Measurements from ENCODE around the gene COMMD3.
A peak's percentile ranks its signal among the peaks of the same experiment; 100 is the strongest.
"Not testable (repeated sequence)": the region's sequence is repeated elsewhere in the genome, so short reads cannot be mapped to it uniquely, and the experiment has no call there.

Gene COMMD3

DNA sequence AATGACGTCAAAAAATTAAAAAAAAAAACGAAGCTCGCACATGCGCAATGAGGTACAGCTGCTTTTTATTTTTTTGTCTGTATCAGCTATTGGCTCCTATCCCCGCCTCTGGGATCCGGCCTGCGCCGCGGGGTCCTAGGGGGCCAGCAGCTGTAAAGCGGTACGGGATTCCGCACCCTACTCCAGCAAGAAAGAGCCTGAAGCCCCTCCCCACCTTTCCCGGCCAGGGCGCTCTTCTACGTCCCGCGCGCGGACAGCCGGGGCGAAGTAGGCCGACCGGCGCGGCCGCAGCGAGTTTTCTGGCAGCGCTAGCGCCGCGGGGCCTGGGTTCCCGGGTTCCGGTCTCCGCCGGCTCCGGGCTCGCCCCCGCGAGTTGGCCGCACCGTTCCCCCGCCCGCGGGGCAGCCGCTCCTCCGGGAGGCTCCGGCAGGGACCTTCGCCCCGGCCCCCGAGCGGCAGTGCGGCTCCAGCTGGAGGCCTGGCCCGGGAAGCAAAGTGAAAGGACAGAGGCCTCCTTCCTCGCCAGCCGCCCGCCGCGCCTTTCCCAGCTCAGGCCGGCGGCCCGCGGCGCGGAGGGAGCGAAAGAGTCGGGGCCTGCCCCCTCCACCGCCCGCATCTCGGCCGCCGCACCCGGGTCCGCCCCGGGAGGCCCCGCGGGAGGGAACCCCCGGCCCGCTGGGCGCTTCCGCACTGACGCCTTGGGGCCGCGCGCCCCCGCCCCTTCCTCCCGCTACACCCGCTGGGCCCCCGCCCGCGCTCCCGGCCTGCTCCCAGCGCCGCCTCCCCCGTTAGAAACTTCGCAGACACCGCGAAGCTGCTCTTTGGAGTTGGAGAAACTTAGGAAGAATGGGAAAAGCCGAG is 24.4 kb downstream of the COMMD3 start:
- DNase-seq = peak; percentile 55

DNA sequence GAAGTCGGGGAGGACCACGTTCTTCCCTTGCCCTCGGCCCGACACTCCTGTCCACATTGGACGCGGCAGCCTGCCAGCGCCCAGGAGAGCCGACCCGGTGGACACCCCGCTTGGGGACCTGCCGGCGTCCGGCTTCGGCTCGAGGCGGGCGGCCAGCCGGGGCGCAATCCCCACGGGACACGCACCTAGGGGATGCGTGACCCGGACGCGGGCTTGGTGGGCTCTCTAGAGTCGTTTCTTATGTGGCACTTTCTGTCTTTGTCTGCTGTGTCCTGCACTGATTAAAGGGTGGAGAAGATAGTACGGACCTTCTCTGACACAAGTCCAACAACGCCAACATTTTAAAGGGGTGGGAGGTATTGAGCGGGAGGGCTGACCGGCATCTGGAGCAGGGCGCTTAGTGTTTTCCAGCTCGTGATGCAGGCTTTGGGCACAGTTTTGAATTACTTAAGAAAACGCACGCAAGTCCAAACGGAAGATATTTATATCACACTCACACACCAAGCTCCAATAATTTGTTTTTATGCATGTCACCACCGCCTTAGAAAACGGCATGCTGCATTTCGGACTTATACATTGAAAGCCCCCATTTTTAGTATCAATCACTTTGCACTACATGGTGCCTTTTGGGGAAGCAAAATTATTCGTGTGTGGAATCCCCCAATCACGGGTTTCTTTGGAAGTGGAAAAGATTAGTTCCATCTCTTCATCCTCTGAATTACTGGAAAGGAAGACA is 25.2 kb downstream of the COMMD3 start:
- DNase-seq = no peak

DNA sequence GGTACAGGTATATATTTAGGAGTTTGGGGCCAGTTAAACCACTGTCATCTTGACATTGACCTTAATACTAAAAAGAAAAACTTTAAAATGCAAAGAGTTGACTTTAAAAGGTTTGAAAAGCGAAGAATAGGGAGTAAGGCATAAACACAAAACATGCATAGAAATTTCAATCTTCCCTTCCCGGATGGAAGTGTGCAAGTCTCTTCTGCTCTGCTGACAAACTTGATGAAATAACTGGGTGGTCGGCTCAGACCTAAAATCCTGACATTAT is 25.7 kb downstream of the COMMD3 start:
- no peak for DNase-seq

DNA sequence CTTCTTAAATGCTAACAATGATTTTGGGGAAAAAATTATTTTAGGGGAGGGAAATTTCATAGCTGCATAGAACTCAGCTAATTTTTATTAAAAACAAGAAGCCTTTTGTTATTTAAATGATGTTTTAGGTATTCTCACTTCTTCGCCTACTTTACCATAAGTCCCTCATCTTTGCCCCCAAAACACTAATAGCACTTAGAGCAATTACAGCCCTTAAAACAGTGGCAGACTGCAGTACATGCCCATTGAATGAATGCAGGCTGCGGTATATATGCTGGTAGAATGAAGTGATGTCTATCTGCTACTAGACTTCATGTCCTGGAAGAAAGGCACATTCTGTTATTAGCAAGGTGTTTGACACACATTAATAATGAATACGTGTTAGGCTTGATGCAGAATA is 26.2 kb downstream of the COMMD3 start:
- DNase-seq = no peak

DNA sequence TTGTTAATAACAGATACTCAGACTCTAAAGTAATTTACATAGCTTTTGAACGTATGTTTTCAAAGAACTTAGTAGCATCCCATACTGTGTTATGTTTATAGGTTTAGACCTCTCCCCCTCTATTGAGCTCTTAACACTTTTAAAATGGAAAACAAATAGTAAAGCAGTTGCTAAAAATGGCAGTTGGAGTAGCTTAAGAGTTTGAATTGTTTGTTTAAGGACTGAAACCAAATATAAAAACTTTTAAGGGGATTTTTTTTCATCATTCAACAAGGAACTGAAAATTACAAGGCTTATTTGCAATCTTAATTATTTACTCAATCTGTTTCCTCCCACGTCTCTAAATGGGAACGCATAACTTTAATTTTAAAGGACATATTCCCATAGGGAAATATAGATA is 27.5 kb downstream of the COMMD3 start:
- no peak for DNase-seq

DNA sequence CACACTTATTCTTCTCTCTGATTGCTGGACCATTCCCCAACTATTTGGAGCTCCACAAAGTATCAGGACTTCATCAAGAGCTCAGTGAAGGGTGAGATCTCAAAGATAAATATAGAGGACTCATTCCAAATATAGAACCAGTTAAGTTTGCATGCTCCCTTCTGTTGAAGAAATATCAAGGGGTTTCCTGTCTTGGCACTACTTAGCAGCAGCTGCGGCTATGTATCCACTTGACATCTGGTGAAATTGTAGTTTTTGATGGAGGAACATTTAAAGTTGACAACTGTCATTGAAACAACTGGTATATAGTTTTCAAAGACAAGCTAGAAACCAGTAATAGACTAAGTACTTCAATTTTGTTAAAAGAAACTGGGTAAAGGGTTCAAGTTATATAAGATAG is 28.1 kb downstream of the COMMD3 start:
- no peak for DNase-seq

DNA sequence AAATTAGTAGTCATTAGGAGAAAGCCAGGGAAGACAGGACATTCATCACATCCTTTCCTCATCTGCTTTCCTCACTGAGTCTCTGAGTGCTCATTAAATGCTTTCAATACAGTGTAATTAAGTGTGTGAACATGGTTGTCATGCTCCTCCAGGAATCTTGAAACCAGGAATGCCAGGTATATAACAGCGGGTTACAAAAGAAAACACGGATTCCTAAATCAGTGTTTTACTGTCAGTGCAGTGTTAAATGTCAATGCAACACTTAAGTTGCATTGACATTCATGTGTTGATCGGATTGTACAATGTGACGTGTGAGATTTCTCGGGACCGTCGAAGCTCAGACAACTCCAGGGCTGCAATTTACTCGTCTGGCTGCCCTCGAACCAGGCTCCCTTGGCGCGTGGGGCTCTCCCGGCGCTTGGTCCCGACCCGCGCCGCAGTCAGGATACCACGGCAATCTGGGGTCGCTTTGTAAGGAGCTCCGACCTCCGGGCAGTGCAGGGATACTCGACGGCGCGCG is 28.7 kb downstream of the COMMD3 start:
- DNase-seq = no peak

DNA sequence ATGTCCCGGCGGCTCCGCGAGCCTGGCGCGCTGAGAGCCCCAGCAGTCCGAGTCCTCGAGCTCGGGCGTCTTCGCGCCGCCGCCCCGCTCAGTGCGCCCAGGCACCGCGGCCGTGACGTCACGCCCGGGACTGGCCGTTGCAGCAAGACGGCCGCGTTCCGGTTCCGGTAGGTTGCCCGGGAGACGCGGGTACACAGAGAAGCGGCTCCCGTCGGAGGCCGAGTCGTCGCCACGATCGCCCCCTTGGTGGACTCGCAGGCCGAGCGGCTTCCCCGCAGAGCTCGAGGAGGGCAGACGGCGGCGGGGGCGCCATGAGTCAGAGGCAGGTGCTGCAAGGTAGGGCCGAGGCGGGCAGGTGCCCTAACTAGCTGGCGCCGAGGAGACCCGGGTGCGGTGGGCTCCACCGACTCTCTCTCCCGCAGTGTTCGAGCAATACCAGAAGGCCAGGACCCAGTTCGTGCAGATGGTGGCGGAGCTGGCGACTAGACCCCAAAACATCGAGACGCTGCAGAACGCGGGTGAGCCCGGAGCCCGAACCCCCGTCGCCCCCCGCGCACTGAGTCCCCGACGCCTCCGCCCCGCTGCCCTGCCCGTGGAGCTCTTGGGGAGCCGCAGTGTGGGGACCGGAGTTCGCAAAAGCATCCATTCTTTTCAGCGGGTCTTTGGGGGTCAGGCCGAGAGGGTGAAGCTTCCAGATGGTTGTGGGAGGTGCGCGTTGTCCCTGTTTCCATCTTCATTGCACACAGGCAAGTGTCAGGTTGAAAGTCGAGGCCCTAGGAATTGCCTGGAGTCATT is 29.3 kb downstream of the COMMD3 start, which contains the start of gene SPAG6:
SPAG6 (plus strand) TSS at position 196 of the 795 bp plus-strand sequence; CDS start at position 312, 116 bp downstream.
- DNase-seq = peak; percentile 34

DNA sequence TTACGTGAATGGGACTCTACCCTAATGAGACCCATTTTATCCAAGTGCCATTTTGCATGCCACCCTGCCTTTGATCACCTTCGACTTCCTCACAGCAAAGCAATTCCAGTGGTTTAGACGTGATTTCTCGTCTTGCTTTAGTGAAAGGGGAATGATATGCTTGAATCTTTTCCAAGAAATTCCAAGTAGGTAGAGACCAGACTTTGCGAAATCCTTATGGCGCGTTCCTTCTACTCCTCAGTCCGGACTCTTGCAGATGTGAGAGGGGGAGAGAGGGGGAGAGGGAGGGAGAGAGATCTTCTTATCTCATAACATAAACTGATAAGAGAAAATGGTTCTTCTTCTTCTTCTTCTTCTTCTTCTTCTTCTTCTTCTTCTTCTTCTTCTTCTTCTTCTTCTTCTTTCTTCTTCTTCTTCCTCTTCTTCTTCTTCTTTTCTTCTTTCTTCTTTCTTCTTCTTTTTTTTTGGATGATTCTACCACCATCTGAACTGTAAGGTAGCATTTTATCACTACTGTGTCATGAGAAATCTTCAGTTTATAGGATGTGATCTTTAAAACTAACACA is 30.0 kb downstream of the COMMD3 start:
- DNase-seq = no peak

DNA sequence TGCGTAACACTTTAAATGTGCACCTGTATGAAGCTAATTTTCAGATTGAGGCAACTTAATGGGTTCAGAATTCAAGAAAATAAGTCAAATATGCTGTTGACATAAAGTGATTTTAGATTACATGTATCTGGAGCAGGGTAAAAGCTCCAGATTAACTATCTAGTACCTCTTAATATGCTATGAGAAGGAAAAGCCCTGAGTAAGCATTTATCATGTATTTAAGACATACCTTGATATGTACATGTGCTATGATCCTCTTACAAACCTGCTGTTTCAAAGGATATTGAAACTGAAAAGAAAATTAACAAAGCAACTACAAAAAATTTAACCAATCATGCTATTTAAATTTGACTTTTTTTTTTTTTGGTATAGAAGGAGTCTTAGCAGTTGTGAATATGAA is 33.6 kb downstream of the COMMD3 start:
- no peak for DNase-seq

DNA sequence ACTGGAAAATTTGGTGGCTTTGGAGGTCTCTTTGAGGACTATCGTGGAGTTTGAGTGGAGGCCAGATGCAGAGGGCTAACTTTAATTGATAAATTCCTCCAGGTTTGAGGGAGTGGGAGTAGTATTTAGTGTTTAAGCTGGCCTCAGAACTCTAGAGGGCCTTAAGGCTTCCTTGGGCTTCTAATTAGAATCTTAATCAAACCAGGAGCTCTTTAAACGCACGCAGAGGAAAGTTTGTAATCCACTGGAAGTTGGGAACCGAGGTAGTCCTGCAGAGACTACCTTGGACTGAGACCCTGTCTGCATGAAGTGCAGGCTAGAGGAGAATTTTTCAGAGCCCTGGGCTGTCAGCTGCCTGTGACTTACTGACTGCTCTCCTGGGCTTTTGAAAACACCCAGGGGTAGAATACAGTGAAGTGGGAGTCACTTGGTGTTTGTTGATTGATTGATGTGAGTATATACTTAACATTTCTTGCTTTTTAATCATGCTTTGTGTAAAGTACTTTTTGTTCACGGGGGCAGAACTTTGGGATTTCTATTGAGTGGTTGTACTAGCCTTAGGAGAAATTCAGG is 35.0 kb downstream of the COMMD3 start:
- DNase-seq = no peak

DNA sequence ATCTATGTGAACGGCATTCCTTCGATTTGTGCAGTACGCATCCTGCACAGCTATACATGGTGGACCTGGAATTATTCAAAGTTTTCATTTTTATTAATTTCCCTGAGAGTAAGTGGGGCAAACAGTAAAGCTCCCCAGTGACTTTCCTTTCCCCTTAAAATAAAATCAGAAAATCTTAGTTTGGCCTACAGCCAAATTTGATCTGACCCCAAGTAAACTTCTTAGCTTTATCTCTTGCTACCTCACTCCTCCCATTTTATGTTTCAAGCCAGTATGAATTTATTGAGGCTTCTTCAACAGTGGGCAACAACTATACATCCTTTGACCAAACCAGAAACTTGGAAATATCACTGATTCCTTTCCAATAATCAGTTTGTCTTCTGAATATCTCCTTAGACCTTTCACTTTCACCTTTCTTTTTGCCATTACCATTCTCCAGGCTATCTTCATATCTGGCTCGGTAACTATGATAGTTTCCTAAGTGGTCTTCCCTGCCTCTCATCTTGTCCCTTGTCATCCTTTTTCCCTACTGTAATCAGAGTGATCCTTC is 40.2 kb downstream of the COMMD3 start:
- no peak for DNase-seq

DNA sequence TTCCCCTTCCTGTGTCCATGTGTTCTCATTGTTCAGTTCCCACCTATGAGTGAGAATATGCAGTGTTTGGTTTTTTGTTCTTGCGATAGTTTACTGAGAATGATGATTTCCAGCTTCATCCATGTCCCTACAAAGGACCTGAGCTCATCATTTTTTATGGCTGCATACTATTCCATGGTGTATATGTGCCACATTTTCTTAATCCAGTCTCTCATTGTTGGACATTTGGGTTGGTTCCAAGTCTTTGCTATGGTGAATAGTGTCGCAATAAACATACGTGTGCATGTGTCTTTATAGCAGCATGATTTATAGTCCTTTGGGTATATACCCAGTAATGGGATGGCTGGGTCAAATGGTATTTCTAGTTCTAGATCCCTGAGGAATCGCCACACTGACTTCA is 41.6 kb downstream of the COMMD3 start:
- not testable (repeated sequence) for DNase-seq

DNA sequence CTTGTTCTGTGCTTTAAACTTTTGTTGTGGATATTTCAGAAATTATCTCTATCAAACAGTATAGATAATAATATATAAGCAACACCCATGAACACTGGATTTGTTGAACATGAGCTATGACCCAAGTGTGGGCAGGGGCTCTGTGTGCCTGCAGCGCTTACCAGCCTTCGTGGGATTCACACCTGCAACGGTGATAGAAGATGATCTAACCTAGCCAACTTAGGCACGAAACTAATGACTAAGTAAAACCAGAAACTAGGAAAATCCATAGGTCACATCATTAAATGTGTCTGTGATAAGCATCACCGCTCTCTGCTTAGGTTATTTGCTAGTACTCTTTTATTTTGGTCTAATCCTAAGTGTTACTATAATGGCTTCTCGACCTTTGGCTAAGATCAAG is 47.1 kb downstream of the COMMD3 start:
- no peak for DNase-seq

DNA sequence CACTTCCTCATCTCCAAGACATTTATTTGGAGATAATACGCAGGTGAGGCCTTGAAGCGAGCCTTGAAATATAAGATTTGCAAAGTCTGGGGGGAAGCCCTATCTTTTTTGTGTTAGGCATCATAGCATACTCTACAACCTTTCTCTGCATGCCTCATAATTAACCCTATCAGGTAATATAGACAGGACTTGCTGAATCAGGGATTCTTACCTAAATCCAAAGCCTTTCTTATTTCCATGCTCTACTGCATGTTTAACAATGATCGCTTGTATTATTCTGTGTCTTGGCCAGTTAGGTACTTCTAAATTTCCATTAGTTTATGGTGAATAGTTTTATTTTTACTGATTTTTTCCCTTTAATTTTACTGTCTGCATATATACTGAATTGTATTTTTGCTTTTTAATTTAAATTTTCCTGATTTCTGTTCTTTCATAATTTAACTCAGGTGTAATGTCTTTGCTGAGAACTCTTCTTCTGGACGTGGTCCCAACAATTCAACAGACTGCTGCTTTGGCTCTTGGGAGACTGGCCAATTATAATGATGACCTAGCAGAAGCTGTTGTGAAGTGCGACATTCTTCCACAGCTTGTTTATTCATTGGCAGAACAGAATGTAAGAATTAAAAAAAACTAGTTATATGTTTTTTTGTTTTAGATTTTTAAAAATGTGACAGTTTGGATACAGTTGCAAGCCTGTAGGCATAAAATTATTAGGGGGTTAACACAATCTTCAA is 48.4 kb downstream of the COMMD3 start:
- DNase-seq = no peak

DNA sequence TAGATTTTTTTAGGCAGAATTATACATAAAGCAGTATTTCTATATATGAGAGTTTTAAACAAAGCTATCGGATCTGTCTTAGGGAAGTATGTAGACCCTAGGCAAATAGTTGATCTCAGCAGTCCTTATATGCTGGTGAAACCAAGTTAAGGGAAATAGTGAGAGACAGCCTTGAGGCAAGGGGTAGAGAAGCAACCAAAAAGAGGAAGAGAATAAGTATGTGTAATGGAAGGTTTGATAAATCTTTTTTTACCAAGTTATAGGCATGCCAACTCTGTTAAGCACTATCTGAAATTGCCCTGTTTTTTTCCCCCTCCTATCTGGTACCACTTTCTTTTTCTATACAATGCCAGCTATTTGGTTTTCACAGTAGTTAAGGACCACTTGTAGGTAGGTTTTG is 49.0 kb downstream of the COMMD3 start:
- DNase-seq = no peak

DNA sequence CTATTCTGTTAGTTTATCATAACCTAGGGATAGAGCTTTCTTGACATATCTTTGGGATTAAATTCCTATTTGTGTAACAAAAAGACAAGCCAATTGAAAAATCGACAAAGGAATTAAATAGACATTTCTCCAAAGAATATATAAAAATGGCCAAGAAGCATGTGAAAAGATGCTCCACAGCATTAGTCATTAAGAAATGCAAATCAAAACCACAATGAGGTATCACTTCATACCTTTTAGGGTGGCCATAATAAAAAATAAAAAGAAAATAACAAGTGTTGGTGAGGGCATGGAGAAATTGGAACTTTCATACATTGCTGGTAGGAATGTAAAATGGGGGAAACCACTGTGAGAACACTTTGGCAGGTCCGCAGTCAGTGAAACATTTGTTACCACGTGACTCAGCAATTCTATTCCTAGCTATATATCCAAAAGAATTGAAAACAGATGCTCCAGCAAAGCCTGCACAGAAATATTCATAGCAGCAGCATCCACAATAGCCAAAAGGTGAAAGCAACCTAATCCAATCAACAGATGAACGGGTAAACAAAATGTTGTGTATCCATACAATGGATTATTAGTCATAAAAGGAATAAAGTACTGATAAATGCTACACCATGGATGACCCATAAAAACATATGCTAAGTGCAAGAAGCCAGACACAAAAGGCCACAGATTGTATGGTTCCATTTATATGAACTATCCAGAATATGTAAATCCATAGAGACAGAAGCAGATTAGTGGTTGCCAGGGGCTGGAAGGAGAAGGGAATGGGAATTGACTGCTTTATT is 49.7 kb downstream of the COMMD3 start:
- DNase-seq = no peak

DNA sequence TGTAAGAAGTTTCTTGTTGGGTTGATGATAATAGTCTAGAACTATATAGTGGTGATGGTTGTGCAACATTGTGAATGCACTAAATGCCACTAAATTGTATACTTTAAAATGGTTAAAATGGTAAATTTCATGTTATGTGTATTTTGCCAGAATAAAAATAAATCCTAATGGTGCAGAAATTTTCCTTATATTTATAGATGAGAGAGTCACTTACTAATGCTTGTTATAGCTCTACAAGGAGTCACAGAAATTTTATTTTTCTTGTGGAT is 50.2 kb downstream of the COMMD3 start:
- no peak for DNase-seq

DNA sequence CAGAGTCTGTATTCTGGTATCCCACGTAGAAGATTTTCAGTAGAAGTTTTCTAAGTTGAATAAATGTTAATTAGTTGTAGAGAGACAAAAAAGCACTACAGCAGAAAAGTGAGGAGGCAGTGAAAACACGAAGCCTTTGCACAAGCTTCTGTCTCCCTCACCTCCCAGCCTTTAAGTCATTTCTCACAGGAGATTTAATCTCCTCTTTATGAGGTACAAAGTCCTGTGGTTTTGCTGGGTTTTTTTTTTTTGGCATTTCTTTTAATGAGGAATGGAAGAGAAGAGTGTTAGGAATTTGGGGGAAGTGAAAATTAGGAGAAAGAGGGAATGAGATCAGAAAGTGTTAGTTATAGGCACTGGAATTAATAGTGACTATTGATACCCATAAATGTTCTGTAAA is 50.6 kb downstream of the COMMD3 start:
- DNase-seq = no peak

DNA sequence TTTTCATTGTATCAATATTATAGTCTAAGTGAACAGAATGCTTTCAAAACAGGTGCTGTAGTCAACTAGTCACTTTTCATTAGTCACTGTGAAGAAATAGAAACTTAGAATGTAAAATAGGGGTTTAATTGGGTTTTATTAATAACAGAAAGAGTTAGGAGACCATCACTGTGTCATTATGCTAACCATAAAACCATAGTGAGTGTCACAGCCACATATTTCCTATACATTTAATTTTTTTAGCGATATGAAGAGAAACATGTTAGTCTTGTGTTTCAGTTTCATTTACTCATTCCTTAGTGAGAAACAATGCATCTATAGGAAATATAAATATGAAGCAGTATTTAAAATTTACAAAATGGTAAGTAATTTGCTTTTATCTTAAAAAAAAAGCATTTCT is 51.3 kb downstream of the COMMD3 start:
- no peak for DNase-seq

DNA sequence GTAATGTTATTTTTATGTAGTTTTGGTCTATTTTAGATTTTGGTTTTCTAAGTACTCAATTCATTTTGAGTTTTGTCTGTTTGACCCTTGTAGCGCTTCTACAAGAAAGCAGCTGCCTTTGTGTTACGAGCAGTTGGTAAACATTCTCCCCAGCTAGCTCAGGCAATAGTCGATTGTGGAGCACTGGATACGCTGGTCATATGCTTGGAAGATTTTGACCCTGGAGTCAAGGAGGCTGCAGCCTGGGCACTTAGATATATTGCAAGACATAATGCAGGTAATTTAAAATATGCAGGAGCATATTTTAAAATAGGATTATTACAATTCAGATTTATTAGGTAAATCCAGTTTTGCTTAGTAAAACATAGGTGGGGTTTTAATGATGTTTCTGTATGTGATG is 52.2 kb downstream of the COMMD3 start:
- no peak for DNase-seq
